H1 (cell line): ENCODE results near the gene PLEKHG5. TPM values are rescaled to one million over a fixed set of nuclear protein-coding genes. Genes with fewer than 3 reads are reported as not detected.

Experiments
- CTCF ChIA-PET: fragments of 300-600 bp; sonication (Branson Sonifier 250); formaldehyde crosslinking; loops from one replicate; lab custom pipeline; 2021; ENCODE audit not compliant: partially characterized antibody; lab: Charles Lee
- POLR2A ChIA-PET: fragments of 300-600 bp; sonication (Branson Sonifier 250); formaldehyde crosslinking; loops from one replicate; lab custom pipeline; 2021; ENCODE audit warnings: inconsistent platforms; ENCODE audit not compliant: partially characterized antibody; lab: Charles Lee
- DNase-seq, 2 experiments: peaks; one replicate each; pipeline versions ENCODE4 v3.0.0 to v3.0.0-alpha.2; 2010 to 2022; ENCODE audit warnings: low spot score in 2 of 2, low read depth in 1 of 2, mixed read lengths in 1 of 2
- FAIRE-seq: peaks from 2 replicates; lab custom pipeline; 2011; peaks lifted over from hg19 to GRCh38; lab: Jason Lieb, UNC
- H2AFZ ChIP-seq: 2 replicates; pipeline ENCODE4 v1.8.1; 2012; ENCODE audit warnings: low read length, inconsistent platforms
- H2AK5ac ChIP-seq: 2 replicates; pipeline ENCODE4 v1.6.1; 2013; ENCODE audit warnings: low read depth, low read length
- H2BK120ac ChIP-seq: replicated peaks from 2 replicates; pipeline ENCODE3; 2013; ENCODE audit warnings: low read depth, low read length, inconsistent platforms
- H2BK12ac ChIP-seq: 2 replicates; pipeline ENCODE4 v1.6.1; 2013; ENCODE audit warnings: low read depth, low read length
- H2BK15ac ChIP-seq: 2 replicates; pipeline ENCODE4 v1.6.1; 2013; ENCODE audit warnings: low read length
- H2BK20ac ChIP-seq: 2 replicates; pipeline ENCODE4 v1.6.1; 2013; ENCODE audit warnings: low read length
- H2BK5ac ChIP-seq: 2 replicates; pipeline ENCODE4 v1.6.1; 2013; ENCODE audit warnings: low read depth, low read length
- H3K14ac ChIP-seq: 2 replicates; pipeline ENCODE4 v1.6.1; 2013; ENCODE audit warnings: inconsistent platforms; ENCODE audit not compliant: insufficient read length
- H3K18ac ChIP-seq: 2 replicates; pipeline ENCODE4 v1.6.1; 2013; ENCODE audit warnings: low read length; ENCODE audit errors: extremely low read depth
- H3K23ac ChIP-seq: 2 replicates; pipeline ENCODE4 v1.6.1; 2013; ENCODE audit warnings: inconsistent platforms; ENCODE audit not compliant: insufficient read length
- H3K23me2 ChIP-seq: 2 replicates; pipeline ENCODE4 v1.6.1; 2013; ENCODE audit warnings: low read depth, low read length
- H3K27ac ChIP-seq: 2 replicates; pipeline ENCODE4 v1.6.1; 2011; ENCODE audit warnings: low read depth, low read length, inconsistent platforms
- H3K27me3 ChIP-seq, 4 experiments: replicated peaks in 1 of 4; 1 replicate in 1 of 4; 2 replicates in 3 of 4; pipeline versions ENCODE4 v1.6.1 to v1.8.1; 2011 to 2013; ENCODE audit warnings: low read length in 3 of 4, mild to moderate bottlenecking in 3 of 4, inconsistent platforms in 2 of 4, mixed read lengths in 2 of 4, moderate library complexity in 1 of 4; ENCODE audit not compliant: control insufficient read depth in 3 of 4, insufficient read depth in 3 of 4; ENCODE audit errors: extremely low read depth in 1 of 4
- H3K36me3 ChIP-seq, 4 experiments: 2 replicates each; pipeline versions ENCODE4 v1.6.1 to v1.8.1; 2011 to 2013; ENCODE audit warnings: mild to moderate bottlenecking in 4 of 4, low read length in 3 of 4, moderate library complexity in 2 of 4, control low read depth in 1 of 4, inconsistent platforms in 1 of 4; ENCODE audit not compliant: insufficient read depth in 4 of 4, control insufficient read depth in 2 of 4
- H3K4ac ChIP-seq: replicated peaks from 2 replicates; pipeline ENCODE3; 2013; ENCODE audit warnings: low read length, low read depth, mixed read lengths, inconsistent platforms; ENCODE audit not compliant: insufficient read length
- H3K4me1 ChIP-seq, 4 experiments: replicated peaks in 1 of 4; 1 replicate in 1 of 4; 2 replicates in 3 of 4; pipeline versions ENCODE4 v1.6.1 to v1.8.1; 2011 to 2013; ENCODE audit warnings: low read length in 3 of 4, inconsistent platforms in 2 of 4, mixed read lengths in 1 of 4; ENCODE audit not compliant: insufficient read depth in 4 of 4, control insufficient read depth in 3 of 4
- H3K4me2 ChIP-seq, 2 experiments: 2 replicates each; pipeline versions ENCODE4 v1.6.1 to v1.8.1; 2011 to 2013; ENCODE audit warnings: low read depth in 2 of 2, low read length in 2 of 2, control low read depth in 1 of 2, inconsistent platforms in 1 of 2, mild to moderate bottlenecking in 1 of 2; ENCODE audit not compliant: insufficient read depth in 1 of 2
- H3K4me3 ChIP-seq, 4 experiments: fragments of 200-600, 300-600 bp in 1 of 4; sonication (generic), shearing (Covaris generic), sonication (Bioruptor Twin) in 1 of 4; 2 replicates each; pipeline versions ENCODE4 v1.5.1 to v1.8.1; 2011 to 2016; ENCODE audit warnings: low read length in 4 of 4, low read depth in 3 of 4, control low read depth in 2 of 4, inconsistent platforms in 2 of 4, mild to moderate bottlenecking in 2 of 4, mixed read lengths in 1 of 4, moderate library complexity in 1 of 4; ENCODE audit not compliant: insufficient read depth in 2 of 4; ENCODE audit errors: extremely low read depth in 1 of 4
- H3K56ac ChIP-seq: replicated peaks from 2 replicates; pipeline ENCODE3; 2013; ENCODE audit warnings: low read depth, mild to moderate bottlenecking, mixed read lengths, low read length, inconsistent platforms; ENCODE audit not compliant: insufficient read length
- H3K79me1 ChIP-seq: 2 replicates; pipeline ENCODE4 v1.6.1; 2013; ENCODE audit warnings: low read depth, low read length, control low read depth
- H3K79me2 ChIP-seq, 2 experiments: 2 replicates each; pipeline versions ENCODE4 v1.6.1 to v1.8.1; 2012 to 2013; ENCODE audit warnings: low read length in 2 of 2, mild to moderate bottlenecking in 2 of 2, inconsistent platforms in 1 of 2; ENCODE audit not compliant: insufficient read depth in 2 of 2, control insufficient read depth in 1 of 2
- H3K9ac ChIP-seq, 4 experiments: replicated peaks in 1 of 4; 1 replicate in 1 of 4; 2 replicates in 3 of 4; pipeline versions ENCODE4 v1.6.1 to v1.8.1; 2011 to 2013; ENCODE audit warnings: low read depth in 3 of 4, low read length in 3 of 4, control low read depth in 2 of 4, mild to moderate bottlenecking in 2 of 4, moderate library complexity in 2 of 4, inconsistent platforms in 1 of 4; ENCODE audit errors: extremely low read depth in 1 of 4
- H3K9me3 ChIP-seq, 2 experiments: 2 replicates each; pipeline versions ENCODE4 v1.6.1 to v1.8.1; 2012 to 2013; ENCODE audit warnings: mild to moderate bottlenecking in 2 of 2, moderate library complexity in 2 of 2, control low read depth in 1 of 2, inconsistent platforms in 1 of 2, low read depth in 1 of 2, low read length in 1 of 2, mixed read lengths in 1 of 2; ENCODE audit not compliant: insufficient read depth in 2 of 2
- H4K20me1 ChIP-seq, 2 experiments: replicated peaks in 1 of 2; 2 replicates each; pipeline versions ENCODE3 to v1.8.1; 2011 to 2013; ENCODE audit warnings: inconsistent platforms in 2 of 2, low read length in 2 of 2, mild to moderate bottlenecking in 1 of 2; ENCODE audit not compliant: insufficient read depth in 2 of 2, control insufficient read depth in 1 of 2
- H4K5ac ChIP-seq: 2 replicates; pipeline ENCODE4 v1.6.1; 2013; ENCODE audit warnings: low read length, low read depth, mixed read lengths, inconsistent platforms; ENCODE audit not compliant: insufficient read length
- H4K8ac ChIP-seq: 2 replicates; pipeline ENCODE4 v1.8.0; 2013; ENCODE audit warnings: mild to moderate bottlenecking, moderate library complexity, low read length, inconsistent platforms; ENCODE audit not compliant: insufficient read depth; ENCODE audit errors: extremely low read depth
- H4K91ac ChIP-seq: replicated peaks from 2 replicates; pipeline ENCODE3; 2013; ENCODE audit warnings: low read length, mixed read lengths, inconsistent platforms; ENCODE audit not compliant: insufficient read length
- CEBPB ChIP-seq: IDR thresholded peaks from 2 replicates; pipeline ENCODE4 v1.6.1; 2012; ENCODE audit warnings: low read depth, low read length
- CTCF ChIP-seq, 3 experiments: IDR thresholded peaks; 1 replicate in 2 of 3; 2 replicates in 1 of 3; pipeline versions ENCODE4 v1.5.1 to v1.6.1; 2011; ENCODE audit warnings: low read length in 3 of 3, mild to moderate bottlenecking in 3 of 3, inconsistent platforms in 2 of 3, low read depth in 1 of 3, moderate library complexity in 1 of 3; ENCODE audit not compliant: insufficient read depth in 1 of 3; ENCODE audit errors: control extremely low read depth in 1 of 3
- EZH2 ChIP-seq: fragments of 200-600 bp; sonication (generic); IDR thresholded peaks from 2 replicates; pipeline ENCODE4 v1.7.1; 2012; ENCODE audit warnings: low read depth, mild to moderate bottlenecking, moderate library complexity, low read length, inconsistent platforms; ENCODE audit not compliant: severe bottlenecking
- FOSL1 ChIP-seq: IDR thresholded peaks from 2 replicates; pipeline ENCODE4 v1.6.1; 2011; ENCODE audit warnings: mild to moderate bottlenecking, low read depth, low read length, moderate library complexity; ENCODE audit not compliant: insufficient read depth
- KDM5A ChIP-seq: fragments of 200-600 bp; IDR thresholded peaks from 2 replicates; pipeline ENCODE4 v1.7.1; 2012; ENCODE audit warnings: mild to moderate bottlenecking, low read length, inconsistent platforms, mixed read lengths
- MAX ChIP-seq: IDR thresholded peaks from 2 replicates; pipeline ENCODE4 v1.6.1; 2012; ENCODE audit warnings: inconsistent platforms
- NRF1 ChIP-seq: IDR thresholded peaks from 2 replicates; pipeline ENCODE4 v1.6.1; 2011; ENCODE audit warnings: mild to moderate bottlenecking, low read depth, low read length, improper control_type of control experiment
- RBBP5 ChIP-seq: IDR thresholded peaks from 2 replicates; pipeline ENCODE4 v1.7.1; 2012; ENCODE audit warnings: low read depth, mild to moderate bottlenecking, inconsistent platforms, low read length, moderate library complexity, borderline replicate concordance
- WGBS, 2 experiments: shearing (Covaris generic) in 1 of 2; methylation state at CpG; one replicate each; pipeline versions ENCODE4 v1.1.6 to v1.1.7; 2013 to 2015; ENCODE audit warnings: low lambda C conversion rate in 2 of 2, mixed read lengths in 2 of 2, inconsistent platforms in 1 of 2, low coverage in 1 of 2, missing lambda C conversion rate in 1 of 2; ENCODE audit not compliant: insufficient replicate concordance in 2 of 2, insufficient coverage in 1 of 2, insufficient read length in 1 of 2; ENCODE audit errors: extremely low coverage in 1 of 2, missing lambda C conversion rate in 1 of 2; 5-methylcytosine and 5-hydroxymethylcytosine counted together
- polyA plus RNA-seq, 7 experiments: library from polyadenylated mRNA; depleted of rRNA in 3 of 7; stranded (reverse) in 5 of 7; unstranded in 2 of 7; fragments of >200 nt in 5 of 7; fragments of 200-250 nt in 2 of 7; gene quantifications; 1 replicate in 5 of 7; 2 replicates in 1 of 7; 4 replicates in 1 of 7; pipeline versions ENCODE4 v1.2.1 to v1.2.3, GENCODE V29; 2011 to 2013; ENCODE audit warnings: missing spikeins in 2 of 7, mixed read lengths in 2 of 7
- total RNA-seq: library from RNA; stranded (reverse); fragmentation: NEBNext Ultra II Directional; extraction: Animal tissue kit (Norgen Biotek cat#: 25700); gene quantifications from 2 replicates; pipeline ENCODE4 v1.2.1, GENCODE V29; 2021

The PLEKHG5 gene
- total and polyA plus RNA-seq, 2 of the 8 experiments (the other 6 are each of a cell fraction or from before 2014, with no cell fraction given) = 10.4 to 13.8 TPM

- Histone ChIP-seq H3K27me3 (peaks cover 0 to 2% (median 0%) of the 10 kb centered on the region in 4 experiments; a peak in 3 of 7 replicates), H3K18ac (peak overlapping the region; percentile 93), H2AK5ac (no peak overlapping the region), H3K27ac (no peak overlapping the region), H2BK15ac (0 out of 2 replicates have a peak overlapping the region, but pooled peaks have one; percentile 61), H3K4ac (no peak overlapping the region), H3K36me3 (no peaks in the 10 kb centered on the region; a peak in 1 of 8 replicates), H3K4me1 (peaks cover 0 to 24% (median 15%) of the 10 kb centered on the region in 4 experiments; a peak in 6 of 7 replicates), H3K4me3 (peak overlapping the region in 3 of 4 experiments; percentile 16 to 73 (median 34); a peak in 6 of 8 replicates), H4K5ac (no peak overlapping the region), H4K91ac (peak overlapping the region; percentile 73), H3K79me1 (peaks cover 2% of the 10 kb centered on the region; the same call in 1 of the 2 replicates), H2BK12ac (no peak overlapping the region), H3K56ac (no peak overlapping the region), H3K9me3 (no peaks in the 10 kb centered on the region), H2AFZ (0 out of 2 replicates have a peak overlapping the region, but pooled peaks have one; percentile 24), H2BK20ac (no peak overlapping the region), H2BK120ac (peak overlapping the region; percentile 22), H3K79me2 (no peaks in the 10 kb centered on the region), H3K4me2 (peak overlapping the region; percentile 42 to 74), H3K23me2 (peaks cover 13% of the 10 kb centered on the region; the same call in 1 of the 2 replicates), H4K8ac (peak overlapping the region; percentile 29; the same call in 1 of the 2 replicates), H3K14ac (no peak overlapping the region), H2BK5ac (no peak overlapping the region; the same call in 1 of the 2 replicates), H3K23ac (no peak overlapping the region), H3K9ac (no peak overlapping the region), H4K20me1 (peaks cover 2 to 5% of the 10 kb centered on the region in 2 experiments)
- CTCF ChIA-PET = interaction anchor here (0.6 to 12.0 kb wide), 33 partner anchors 8 to 398 kb away, joined by 3 to 168 read pairs (median 5); partner anchors contain the start of gene TNFRSF25
- peak; percentile 79 to 97 for DNase-seq
- peak; percentile 42 for FAIRE-seq
- POLR2A ChIA-PET = interaction anchor here (0.6 to 1.6 kb wide), 11 partner anchors 10 to 247 kb away, joined by 3 to 4 read pairs (median 3); no protein-coding TSS in a partner anchor
- whole genome bisulfite sequencing, 2 experiments = 8% methylated on average over 15 of the region's 15 CpGs; no CpG with 5 or more reads in 1 of the 2 experiments
- TF ChIP-seq MAX (peak; percentile 72), EZH2 (no peak), CTCF (IDR thresholded peaks at IDR 0.05; ENCODE audit: control extremely low read depth in 1 of 3, insufficient read depth in 1 of 3, low read depth in 1 of 3, low read length in 3 of 3) (peak in 2 of 3 experiments; percentile 95 to 99; a peak in 3 of 4 replicates), FOSL1 (no peak), CEBPB (no peak), RBBP5 (no peak), KDM5A (no peak), NRF1 (no peak)
Measured at GRCh38 chr1:6486433-6487011, 4.9 kb downstream of the PLEKHG5 start.
